HepG2 (cell line): Measurements from ENCODE around the gene GPRIN2. TPM values are rescaled to one million over a fixed set of nuclear protein-coding genes. Genes with fewer than 3 reads are reported as not detected.

Experiments
- ATAC-seq: fragments of 200-7000 bp; cut with Tn5 transposase; 3 replicates; pipeline ENCODE4 v1.9.1; 2020; ENCODE audit warnings: mild to moderate bottlenecking, moderate library complexity
- BruUV-seq: library from RNA; stranded (reverse); fragments of 400-500 nt; replicated peaks from 2 replicates; lab custom pipeline; 2021; lab: Mats Ljungman, UMichigan
- CTCF ChIA-PET: fragments of 300-600 bp; formaldehyde crosslinking; extraction: SDS; loops from one replicate; lab custom pipeline; 2021; ENCODE audit warnings: low total read pairs, inconsistent platforms, low intra/inter-chr PET ratio; lab: Yijun Ruan, JAX
- POLR2A ChIA-PET: fragments of 350-600 bp; sonication (Branson Sonifier 250); formaldehyde crosslinking; loops from one replicate; lab custom pipeline; 2020; ENCODE audit warnings: antibody characterized with exemption, inconsistent platforms; lab: Yijun Ruan, JAX
- DNase-seq: peaks from one replicate; pipeline ENCODE4 v3.0.0-alpha.2; 2015; ENCODE audit warnings: low spot score
- FAIRE-seq: peaks from 3 replicates; lab custom pipeline; 2011; peaks lifted over from hg19 to GRCh38; lab: Jason Lieb, UNC
- H2AFZ ChIP-seq: one replicate; pipeline ENCODE4 v1.6.1; 2011; ENCODE audit warnings: low read length, inconsistent platforms
- H3K27ac ChIP-seq: fragments of 300-600 bp; 3 replicates; pipeline ENCODE4 v1.8.0; 2011; ENCODE audit warnings: mixed run types, mild to moderate bottlenecking, mixed read lengths, low read length, inconsistent platforms; ENCODE audit not compliant: insufficient read depth; ENCODE audit errors: extremely low read length
- H3K27me3 ChIP-seq, 2 experiments: fragments of 200-600 bp in 1 of 2; 2 replicates in 1 of 2; 3 replicates in 1 of 2; pipeline versions ENCODE4 v1.6.0 to v1.8.0; 2011; ENCODE audit warnings: low read length in 2 of 2, mild to moderate bottlenecking in 2 of 2, moderate library complexity in 2 of 2, inconsistent platforms in 1 of 2; ENCODE audit not compliant: insufficient read depth in 2 of 2, control insufficient read depth in 1 of 2
- H3K36me3 ChIP-seq, 2 experiments: fragments of 200-600 bp in 1 of 2; replicated peaks in 1 of 2; 2 replicates in 1 of 2; 3 replicates in 1 of 2; pipeline versions ENCODE4 v1.5.1 to v1.8.0; 2011; ENCODE audit warnings: low read length in 2 of 2, inconsistent platforms in 1 of 2; ENCODE audit not compliant: insufficient read depth in 2 of 2, control insufficient read depth in 1 of 2
- H3K4me1 ChIP-seq: 2 replicates; pipeline ENCODE4 v1.5.1; 2012; ENCODE audit warnings: low read length, inconsistent platforms; ENCODE audit not compliant: insufficient read depth
- H3K4me2 ChIP-seq: 2 replicates; pipeline ENCODE4 v1.6.0; 2011; ENCODE audit warnings: low read depth, low read length, inconsistent platforms
- H3K4me3 ChIP-seq, 3 experiments: fragments of 200-600 bp in 1 of 3; sonication (generic), shearing (Covaris generic) in 1 of 3; replicated peaks in 1 of 3; 2 replicates each; pipeline ENCODE4 v1.5.1; 2011 to 2016; ENCODE audit warnings: low read length in 3 of 3, inconsistent platforms in 2 of 3, low read depth in 2 of 3, mild to moderate bottlenecking in 2 of 3, control low read depth in 1 of 3, mixed read lengths in 1 of 3; ENCODE audit not compliant: insufficient read depth in 1 of 3
- H3K79me2 ChIP-seq: one replicate; pipeline ENCODE4 v1.6.1; 2011; ENCODE audit warnings: low read length, inconsistent platforms; ENCODE audit not compliant: insufficient read depth
- H3K9ac ChIP-seq: 2 replicates; pipeline ENCODE4 v1.6.0; 2011; ENCODE audit warnings: mild to moderate bottlenecking, low read depth, low read length, inconsistent platforms; ENCODE audit not compliant: insufficient read depth
- H3K9me3 ChIP-seq: 2 replicates; pipeline ENCODE4 v1.5.1; 2012; ENCODE audit warnings: mild to moderate bottlenecking, low read length
- H4K20me1 ChIP-seq: 2 replicates; pipeline ENCODE4 v1.6.0; 2011; ENCODE audit warnings: inconsistent platforms, mild to moderate bottlenecking, low read length, moderate library complexity; ENCODE audit not compliant: insufficient read depth
- BCL6 ChIP-seq: IDR thresholded peaks from 2 replicates; pipeline ENCODE4 v1.6.1; 2016; ENCODE audit warnings: missing genetic modification reagents, missing compliant biosample characterization
- DNMT1 ChIP-seq: sonication (generic); formaldehyde crosslinking; IDR thresholded peaks from 2 replicates; pipeline ENCODE4 v1.5.1; 2020; ENCODE audit warnings: mild to moderate bottlenecking, missing genetic modification reagents
- FOXM1 ChIP-seq: sonication (generic); formaldehyde crosslinking; IDR thresholded peaks from 2 replicates; pipeline ENCODE4 v1.5.0; 2020; ENCODE audit warnings: missing genetic modification reagents
- GFI1 ChIP-seq: sonication (generic); formaldehyde crosslinking; IDR thresholded peaks from 2 replicates; pipeline ENCODE4 v1.5.0; 2020; ENCODE audit warnings: missing genetic modification reagents, mild to moderate bottlenecking, borderline replicate concordance
- HDAC1 ChIP-seq: sonication (generic); formaldehyde crosslinking; IDR thresholded peaks from 2 replicates; pipeline ENCODE4 v1.5.1; 2020; ENCODE audit warnings: mild to moderate bottlenecking, missing genetic modification reagents
- HOMEZ ChIP-seq: IDR thresholded peaks from 2 replicates; pipeline ENCODE4 v1.6.1; 2016; ENCODE audit warnings: low read depth
- MLLT10 ChIP-seq: sonication (generic); formaldehyde crosslinking; IDR thresholded peaks from 2 replicates; pipeline ENCODE4 v1.4.0; 2020; ENCODE audit warnings: missing genetic modification reagents
- MXI1 ChIP-seq: IDR thresholded peaks from 3 replicates; pipeline ENCODE4 v1.6.1; 2012; ENCODE audit warnings: low read depth, low read length, inconsistent platforms, borderline replicate concordance
- NFIC ChIP-seq: IDR thresholded peaks from 2 replicates; pipeline ENCODE4 v1.6.1; 2012; ENCODE audit warnings: mild to moderate bottlenecking, low read length, inconsistent platforms
- NKX3-1 ChIP-seq: sonication (generic); formaldehyde crosslinking; IDR thresholded peaks from 2 replicates; pipeline ENCODE4 v1.5.0; 2020; ENCODE audit warnings: missing genetic modification reagents
- NR2F2 ChIP-seq: IDR thresholded peaks from 2 replicates; pipeline ENCODE4 v1.6.1; 2012; ENCODE audit warnings: low read depth, inconsistent platforms, borderline replicate concordance
- POLR2AphosphoS2 ChIP-seq: IDR thresholded peaks from 2 replicates; pipeline ENCODE4 v1.6.1; 2011; ENCODE audit warnings: low read depth, low read length, improper control_type of control experiment
- SOX6 ChIP-seq, 2 experiments: fragments of 450-650 bp in 1 of 2; sonication (generic) in 1 of 2; formaldehyde crosslinking in 1 of 2; IDR thresholded peaks; 2 replicates each; pipeline versions ENCODE4 v1.4.0 to v1.6.1; 2017 to 2020; ENCODE audit warnings: antibody characterized with exemption in 1 of 2, mild to moderate bottlenecking in 1 of 2, missing genetic modification reagents in 1 of 2
- TRIM22 ChIP-seq: fragments of 450-650 bp; IDR thresholded peaks from 2 replicates; pipeline ENCODE4 v1.6.1; 2017
- ZFP90 ChIP-seq: sonication (generic); formaldehyde crosslinking; IDR thresholded peaks from 2 replicates; pipeline ENCODE4 v1.8.0; 2022; ENCODE audit warnings: missing genetic modification reagents, mild to moderate bottlenecking, inconsistent platforms, borderline replicate concordance
- ZNF225 ChIP-seq: sonication (generic); formaldehyde crosslinking; IDR thresholded peaks from 2 replicates; pipeline ENCODE4 v1.4.0; 2020; ENCODE audit warnings: mild to moderate bottlenecking, missing genetic modification reagents
- ZNF446 ChIP-seq: sonication (generic); formaldehyde crosslinking; IDR thresholded peaks from 2 replicates; pipeline ENCODE4 v1.5.0; 2020; ENCODE audit warnings: mild to moderate bottlenecking, missing genetic modification reagents
- ZNF564 ChIP-seq: sonication (generic); formaldehyde crosslinking; IDR thresholded peaks from 2 replicates; pipeline ENCODE4 v1.8.1; 2023; ENCODE audit warnings: mild to moderate bottlenecking, missing genetic modification reagents
- ZNF704 ChIP-seq: sonication (generic); formaldehyde crosslinking; IDR thresholded peaks from 2 replicates; pipeline ENCODE4 v1.8.1; 2023; ENCODE audit warnings: mild to moderate bottlenecking, inconsistent platforms, moderate library complexity, missing genetic modification reagents, borderline replicate concordance
- ZNF75D ChIP-seq: sonication (generic); formaldehyde crosslinking; IDR thresholded peaks from 2 replicates; pipeline ENCODE4 v1.8.1; 2023; ENCODE audit warnings: missing genetic modification reagents, mild to moderate bottlenecking, borderline replicate concordance
- ZNF761 ChIP-seq: sonication (generic); formaldehyde crosslinking; conservative IDR thresholded peaks from 2 replicates; pipeline ENCODE4 v1.4.0; 2020; ENCODE audit warnings: mild to moderate bottlenecking, missing genetic modification reagents
- WGBS: methylation state at CpG from one replicate; pipeline ENCODE4 v1.1.6; 2017; ENCODE audit warnings: low lambda C conversion rate; 5-methylcytosine and 5-hydroxymethylcytosine counted together
- in situ Hi-C: cut with HindIII; loops from 2 replicates; pipeline ENCODE4 v1.10.0; 2017; ENCODE audit warnings: low pct_unique_long_range_greater_than_20kb; ENCODE audit not compliant: extremely low pct_ligation_motif_present
- intact Hi-C: fragments of 100-400 bp; cut with micrococcal nuclease; formaldehyde crosslinking; loops from one replicate; pipeline ENCODE4 v1.10.0; 2022; ENCODE audit not compliant: unreplicated experiment
- polyA plus RNA-seq, 8 experiments: library from polyadenylated mRNA; depleted of rRNA in 3 of 8; stranded (reverse) in 7 of 8; unstranded in 1 of 8; fragments of >200 nt; fragmentation: Illumina TruSeq in 4 of 8; extraction: Trizol in 4 of 8; gene quantifications; 2 replicates each; pipeline versions ENCODE4 v1.2.1 to v1.2.3, GENCODE V29; 2011 to 2016; ENCODE audit warnings: low read depth in 4 of 8, missing spikeins in 1 of 8, mixed read lengths in 1 of 8; ENCODE audit not compliant: insufficient read depth in 1 of 8
- total RNA-seq, 5 experiments: library from RNA; depleted of rRNA; stranded (reverse); fragments of >200 nt; fragmentation: Illumina TruSeq; extraction: Trizol; gene quantifications; 2 replicates each; pipeline ENCODE4 v1.2.3, GENCODE V29; 2016; ENCODE audit warnings: low read depth in 1 of 5
- TF ChIP-seq, protein P1 (sequence below): sonication (generic); formaldehyde crosslinking; IDR thresholded peaks from 2 replicates; pipeline ENCODE4 v1.8.1; 2023; ENCODE audit warnings: mild to moderate bottlenecking, moderate library complexity, missing genetic modification reagents

GPRIN2 gene
- total and polyA plus RNA-seq, 2 of the 13 experiments (the other 11 are each of a cell fraction or from before 2014, with no cell fraction given): not detected

GRCh38 chr10:46560381-46560780 lies 3.9 kb upstream of the GPRIN2 start (continued):
- TF ChIP-seq TRIM22 (no peak), SOX6 (IDR thresholded peaks at IDR 0.05) (no peak), SOX6 (CRISPR knock-in tag; IDR thresholded peaks at IDR 0.05) (no peak), POLR2AphosphoS2 (no peak), ZNF446 (CRISPR knock-in tag) (no peak), ZFP90 (CRISPR knock-in tag) (no peak), DNMT1 (CRISPR knock-in tag) (no peak), ZNF761 (CRISPR knock-in tag) (no peak), ZNF225 (CRISPR knock-in tag) (no peak), HOMEZ (no peak), MLLT10 (CRISPR knock-in tag) (no peak), ZNF564 (CRISPR knock-in tag) (no peak)

DNA sequence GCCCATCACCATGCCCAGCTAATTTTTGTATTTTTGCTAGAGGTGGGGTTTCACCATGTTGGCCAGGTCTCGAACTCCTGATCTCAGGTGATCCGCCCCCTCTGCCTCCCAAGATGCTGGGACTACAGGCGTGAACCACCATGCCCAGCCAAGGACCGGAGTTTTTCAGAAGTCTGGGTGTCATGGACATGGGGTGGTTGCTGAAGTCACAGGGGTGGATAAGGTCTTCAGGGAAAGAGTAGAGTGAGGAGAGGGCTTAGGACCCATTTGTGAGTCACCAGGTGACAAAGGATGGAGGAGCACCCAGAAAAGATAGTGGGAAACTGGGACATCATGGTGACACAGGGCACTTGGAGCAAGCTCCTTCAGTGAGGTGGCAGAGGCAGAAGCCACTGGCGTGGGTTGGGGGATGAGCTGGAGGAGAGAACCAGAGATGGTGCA lies 2.8 kb upstream of the GPRIN2 start:
- BruUV-seq: no TSS peak
- CTCF ChIA-PET: no interaction called here
- Histone ChIP-seq H2AFZ (no peak overlapping the region), H3K27me3 (peaks cover 7 to 30% of the 10 kb centered on the region in 2 experiments; a peak in 3 of 5 replicates), H3K4me2 (no peak overlapping the region), H3K4me1 (peaks cover 14% of the 10 kb centered on the region), H3K9ac (no peak overlapping the region), H3K4me3 (no peak overlapping the region), H3K79me2 (no peaks in the 10 kb centered on the region), H3K9me3 (no peaks in the 10 kb centered on the region), H3K27ac (no peak overlapping the region), H3K36me3 (no peaks in the 10 kb centered on the region), H4K20me1 (no peaks in the 10 kb centered on the region)
- no peak for FAIRE-seq
- no peak for ATAC-seq
- no peak for DNase-seq
- intact Hi-C loops (no loop called here), in situ Hi-C loops (no loop called here)
- WGBS: 48% methylated on average over 5 of the region's 5 CpGs
- POLR2A ChIA-PET: no interaction called here
- no peak for TF ChIP-seq FOXM1 (CRISPR knock-in tag)
- no peak for TF ChIP-seq GFI1 (CRISPR knock-in tag)
- no peak for TF ChIP-seq MXI1
- TF ChIP-seq HDAC1: no peak
- TF ChIP-seq NKX3-1 (CRISPR knock-in tag): no peak
- no peak for TF ChIP-seq ZNF75D
- no peak for TF ChIP-seq BCL6 (CRISPR knock-in tag)
- no peak for TF ChIP-seq NR2F2
- TF ChIP-seq, protein P1, sequence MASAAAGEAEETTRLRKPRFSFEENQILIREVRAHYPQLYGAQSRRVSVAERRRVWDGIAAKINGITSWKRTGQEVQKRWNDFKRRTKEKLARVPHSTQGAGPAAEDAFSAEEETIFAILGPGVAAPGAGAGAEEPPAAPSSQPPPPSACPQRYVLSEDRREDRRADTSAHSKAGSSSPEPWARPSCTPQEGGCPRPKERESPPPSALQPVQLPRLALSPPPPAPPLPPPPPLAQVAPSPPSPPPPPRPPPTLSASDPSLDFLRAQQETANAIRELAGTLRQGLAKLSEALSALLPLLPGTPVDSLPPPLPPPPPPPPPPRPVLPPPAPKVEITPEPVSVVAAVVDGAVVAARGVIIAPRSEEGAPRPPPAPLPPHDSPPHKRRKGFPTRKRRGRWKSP (CRISPR knock-in tag): no peak
- no peak for TF ChIP-seq ZNF704 (CRISPR knock-in tag)
- no peak for TF ChIP-seq NFIC
